Left ventricle myocardium inferior (tissue), 1 donor: ENCODE results near the gene LPCAT2. TPM values are rescaled to one million over a fixed set of nuclear protein-coding genes. Genes with fewer than 3 reads are reported as not detected.
A peak's percentile ranks its signal among the peaks of the same experiment; 100 is the strongest.

Source experiments
- DNase-seq: peaks from one replicate; pipeline ENCODE4 v3.0.0-alpha.2; 2020
- H3K27ac ChIP-seq: fragments of 200-600 bp; replicated peaks from 2 replicates; pipeline ENCODE4 v1.8.0; 2021
- H3K27me3 ChIP-seq: fragments of 200-600 bp; 2 replicates; pipeline ENCODE4 v1.8.0; 2021; ENCODE audit warnings: low read depth
- H3K36me3 ChIP-seq: fragments of 200-600 bp; 2 replicates; pipeline ENCODE4 v1.8.0; 2021
- H3K4me1 ChIP-seq: fragments of 200-600 bp; 2 replicates; pipeline ENCODE4 v1.8.0; 2021
- H3K4me3 ChIP-seq: fragments of 200-600 bp; 2 replicates; pipeline ENCODE4 v1.8.0; 2021; ENCODE audit warnings: mild to moderate bottlenecking, moderate library complexity
- H3K9me3 ChIP-seq: fragments of 200-600 bp; replicated peaks from 2 replicates; pipeline ENCODE4 v1.8.0; 2021
- intact Hi-C: fragments of 100-400 bp; cut with micrococcal nuclease; formaldehyde crosslinking; loops from one replicate; pipeline ENCODE4 v1.11.0; 2022
- total RNA-seq: library from RNA; stranded (reverse); fragmentation: NEBNext Ultra II Directional; extraction: Animal tissue kit (Norgen Biotek cat#: 25700); gene quantifications from one replicate; pipeline ENCODE4 v1.2.1, GENCODE V29; 2021
- TF ChIP-seq, protein P1 (sequence below): fragments of 200-600 bp; IDR thresholded peaks from 2 replicates; pipeline ENCODE4 v1.8.0; 2021; ENCODE audit warnings: antibody characterized with exemption, mild to moderate bottlenecking, borderline replicate concordance
- donor health status: DM: no; HTN: yes; CAD: no; lungs with severe emphysema.

The LPCAT2 gene
- total RNA-seq, 1 donor from 2014 or later, result 6.9 TPM

DNA sequence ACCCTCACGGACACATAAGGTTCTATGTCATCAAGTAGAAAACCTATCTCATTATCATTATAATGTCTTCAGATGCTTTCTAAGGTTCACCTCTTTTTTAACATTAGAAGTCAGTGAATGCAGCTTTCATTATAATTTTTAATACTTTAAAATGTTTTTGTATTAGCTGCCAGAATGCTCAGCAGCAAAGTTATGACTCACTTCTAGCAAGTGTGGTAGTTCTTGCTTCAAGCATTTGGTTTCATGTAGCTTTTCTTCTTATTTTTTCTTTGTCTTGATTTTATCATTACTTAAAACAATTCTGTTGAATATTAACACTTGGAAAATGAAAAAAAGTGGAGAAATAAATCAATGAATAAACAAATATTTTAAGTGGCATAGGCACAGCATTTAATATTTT is 23.4 kb downstream of the LPCAT2 start:
- intact Hi-C loops, result no loop called here
- no peaks in the 10 kb centered on the region for H3K9me3 ChIP-seq

DNA sequence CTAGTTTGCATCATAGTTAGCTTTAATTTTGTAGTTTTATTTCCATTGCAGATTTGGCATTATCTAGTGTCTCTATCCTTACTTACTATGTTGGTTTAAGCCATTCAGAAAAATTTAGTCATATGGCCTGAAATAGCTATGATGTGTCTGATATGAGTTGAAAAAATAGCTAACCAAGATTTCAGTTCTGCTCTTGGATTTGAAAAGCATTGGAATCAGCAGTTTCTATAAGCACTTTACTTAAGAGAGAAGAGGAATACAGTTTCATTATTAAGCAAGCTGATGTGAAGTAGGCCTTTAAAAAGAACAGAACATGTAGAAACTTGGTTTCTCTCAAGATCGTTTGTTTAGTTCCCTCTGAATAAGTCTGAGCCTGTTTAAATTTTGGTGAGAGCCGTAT is 25.9 kb downstream of the LPCAT2 start:
- intact Hi-C loops, result no loop called here
- Histone ChIP-seq H3K36me3 (peaks cover 4% of the 10 kb centered on the region), H3K9me3 (no peaks in the 10 kb centered on the region), H3K4me1 (peaks cover 4% of the 10 kb centered on the region), H3K27me3 (no peaks in the 10 kb centered on the region), H3K4me3 (no peak overlapping the region), H3K27ac (no peak overlapping the region)
- TF ChIP-seq, protein P1, sequence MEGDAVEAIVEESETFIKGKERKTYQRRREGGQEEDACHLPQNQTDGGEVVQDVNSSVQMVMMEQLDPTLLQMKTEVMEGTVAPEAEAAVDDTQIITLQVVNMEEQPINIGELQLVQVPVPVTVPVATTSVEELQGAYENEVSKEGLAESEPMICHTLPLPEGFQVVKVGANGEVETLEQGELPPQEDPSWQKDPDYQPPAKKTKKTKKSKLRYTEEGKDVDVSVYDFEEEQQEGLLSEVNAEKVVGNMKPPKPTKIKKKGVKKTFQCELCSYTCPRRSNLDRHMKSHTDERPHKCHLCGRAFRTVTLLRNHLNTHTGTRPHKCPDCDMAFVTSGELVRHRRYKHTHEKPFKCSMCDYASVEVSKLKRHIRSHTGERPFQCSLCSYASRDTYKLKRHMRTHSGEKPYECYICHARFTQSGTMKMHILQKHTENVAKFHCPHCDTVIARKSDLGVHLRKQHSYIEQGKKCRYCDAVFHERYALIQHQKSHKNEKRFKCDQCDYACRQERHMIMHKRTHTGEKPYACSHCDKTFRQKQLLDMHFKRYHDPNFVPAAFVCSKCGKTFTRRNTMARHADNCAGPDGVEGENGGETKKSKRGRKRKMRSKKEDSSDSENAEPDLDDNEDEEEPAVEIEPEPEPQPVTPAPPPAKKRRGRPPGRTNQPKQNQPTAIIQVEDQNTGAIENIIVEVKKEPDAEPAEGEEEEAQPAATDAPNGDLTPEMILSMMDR, result no peak
- DNase-seq, result no peak

More for the DNA sequence above, 23.4 kb downstream of the LPCAT2 start:
- no peaks in the 10 kb centered on the region for H3K27me3 ChIP-seq
- no peak overlapping the region for H3K27ac ChIP-seq
- DNase-seq, result no peak
- peaks cover 4% of the 10 kb centered on the region for H3K36me3 ChIP-seq
- TF ChIP-seq, protein P1, result no peak
- peaks cover 9% of the 10 kb centered on the region for H3K4me1 ChIP-seq
- no peak overlapping the region for H3K4me3 ChIP-seq

DNA sequence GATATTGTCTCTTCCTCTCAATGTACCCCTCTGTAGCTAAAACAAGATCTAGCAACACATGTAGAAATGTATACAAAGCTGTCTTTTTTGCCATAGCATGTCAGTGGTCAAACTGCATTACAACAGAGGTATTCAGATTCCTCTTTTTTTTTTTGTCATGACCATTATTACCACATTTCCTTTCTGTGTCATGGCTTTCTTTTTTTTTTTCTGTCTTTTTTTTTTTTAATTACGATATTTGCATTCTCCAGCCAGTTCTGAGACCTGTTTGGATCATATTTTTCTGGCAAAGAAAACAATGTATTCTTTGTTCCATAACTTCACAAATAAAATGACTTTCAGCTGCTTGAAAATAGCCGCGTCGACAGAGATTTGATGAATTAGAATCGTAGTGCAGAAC is 30.2 kb downstream of the LPCAT2 start:
- Histone ChIP-seq H3K4me3 (no peak overlapping the region), H3K36me3 (no peaks in the 10 kb centered on the region), H3K27ac (peak overlapping the region; percentile 67), H3K27me3 (no peaks in the 10 kb centered on the region), H3K9me3 (no peaks in the 10 kb centered on the region), H3K4me1 (peaks cover 8% of the 10 kb centered on the region)
- DNase-seq, result no peak
- intact Hi-C loops, result no loop called here
- TF ChIP-seq, protein P1, result no peak

DNA sequence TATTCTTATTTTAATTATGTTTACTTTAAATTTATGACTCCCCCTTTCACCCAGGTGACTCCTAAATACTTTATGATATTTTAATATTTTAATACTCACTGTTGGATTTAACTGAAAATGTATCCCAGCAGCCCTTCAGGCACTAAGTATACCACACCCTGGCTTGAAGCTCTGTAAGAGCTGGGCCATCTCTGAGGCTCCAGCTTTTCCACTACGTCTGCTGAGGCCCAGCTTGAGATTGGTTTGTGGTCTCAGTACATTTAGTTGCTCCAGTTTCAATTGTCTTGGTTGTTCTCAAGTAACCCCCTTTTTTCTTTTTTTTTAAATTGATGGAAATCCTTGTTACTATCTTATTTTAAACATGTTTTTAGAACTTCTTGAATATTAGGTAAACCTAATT is 30.6 kb downstream of the LPCAT2 start:
- TF ChIP-seq, protein P1, result no peak
- intact Hi-C loops, result no loop called here
- H3K4me3 ChIP-seq, result no peak overlapping the region
- no peaks in the 10 kb centered on the region for H3K27me3 ChIP-seq
- DNase-seq, result no peak
- no peaks in the 10 kb centered on the region for H3K9me3 ChIP-seq
- no peaks in the 10 kb centered on the region for H3K36me3 ChIP-seq
- H3K4me1 ChIP-seq, result peaks cover 8% of the 10 kb centered on the region
- peak overlapping the region; percentile 67 for H3K27ac ChIP-seq

DNA sequence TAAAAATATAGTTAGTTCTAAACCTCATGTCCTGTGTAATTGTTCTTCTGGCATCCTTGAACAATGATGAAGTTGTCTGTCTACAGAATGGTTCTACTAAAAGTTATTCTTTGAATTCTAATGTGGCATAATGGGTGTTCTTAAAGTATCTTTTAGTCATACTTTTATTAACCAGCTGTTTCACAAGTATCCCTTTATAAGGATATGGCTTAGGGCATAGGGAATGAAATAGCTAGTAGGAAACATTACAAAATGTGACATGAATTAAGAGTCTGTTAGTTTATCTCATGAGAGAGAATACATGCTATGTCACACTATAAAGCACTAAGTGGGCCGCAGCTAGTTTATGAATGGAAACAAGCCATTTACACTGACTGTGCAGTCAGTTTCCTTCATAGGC is 31.3 kb downstream of the LPCAT2 start:
- TF ChIP-seq, protein P1, result no peak
- Histone ChIP-seq H3K9me3 (no peaks in the 10 kb centered on the region), H3K4me3 (no peak overlapping the region), H3K36me3 (no peaks in the 10 kb centered on the region), H3K4me1 (peaks cover 8% of the 10 kb centered on the region), H3K27me3 (no peaks in the 10 kb centered on the region), H3K27ac (peak overlapping the region; percentile 67)
- intact Hi-C loops, result no loop called here
- DNase-seq, result no peak
